Measurements from ENCODE around the gene AKR1C8. TPM values are rescaled to one million over a fixed set of nuclear protein-coding genes. Genes with fewer than 3 reads are reported as not detected.

AKR1C8 gene
- total RNA-seq, 2 experiments from 2014 or later = not detected

- no peak overlapping the region for H3K4me3 Mint-ChIP-seq
- intact Hi-C loops (cut with micrococcal nuclease) = no loop called here
- CTCF ChIA-PET = no interaction called here
Measured at GRCh38 chr10:5199398-5199797, 14.4 kb upstream of the AKR1C8 start.

GRCh38 chr10:5198386-5198785 is 13.4 kb upstream of the AKR1C8 start:
- DNase-seq (no peak), ATAC-seq (no peak)
- H3K27me3 Mint-ChIP-seq = peaks cover 3% of the 10 kb centered on the region
- ChIA-PET POLR2A (no interaction called here), CTCF (no interaction called here)
- H3K4me1 Mint-ChIP-seq (ENCODE audit: low read depth) = no peaks in the 10 kb centered on the region
- no peak overlapping the region for H3K27ac Mint-ChIP-seq
- H3K36me3 Mint-ChIP-seq (ENCODE audit: low read depth) = no peaks in the 10 kb centered on the region
- no peak for TF ChIP-seq CTCF (IDR thresholded peaks at IDR 0.05)
- intact Hi-C loops (cut with micrococcal nuclease) = no loop called here
- peaks cover 8% of the 10 kb centered on the region for H3K9me3 Mint-ChIP-seq
- no peak overlapping the region for H3K4me3 Mint-ChIP-seq

More at GRCh38 chr10:5199398-5199797, 14.4 kb upstream of the AKR1C8 start:
- no peak for DNase-seq
- Mint-ChIP-seq H3K27me3 (peaks cover 3% of the 10 kb centered on the region), H3K9me3 (peaks cover 8% of the 10 kb centered on the region), H3K4me1 (ENCODE audit: low read depth) (no peaks in the 10 kb centered on the region), H3K27ac (no peak overlapping the region), H3K36me3 (ENCODE audit: low read depth) (no peaks in the 10 kb centered on the region)
- no peak for ATAC-seq
- no peak for TF ChIP-seq CTCF (IDR thresholded peaks at IDR 0.05)
- POLR2A ChIA-PET = no interaction called here

GRCh38 chr10:5196702-5197113 is 11.8 kb upstream of the AKR1C8 start, which contains the start of gene AKR1C4:
Gene AKR1C4, plus strand, starts transcription at chr10:5196837. Its CDS starts 31 bp downstream, at chr10:5196868.
- no peaks in the 10 kb centered on the region for H3K36me3 Mint-ChIP-seq (ENCODE audit: low read depth)
- H3K9me3 Mint-ChIP-seq = no peaks in the 10 kb centered on the region

GRCh38 chr10:5195727-5196374 is 10.9 kb upstream of the AKR1C8 start:
- ATAC-seq (no peak), DNase-seq (no peak)
- intact Hi-C loops (cut with micrococcal nuclease) = no loop called here
- ChIA-PET CTCF (no interaction called here), POLR2A (no interaction called here)
- H3K27me3 Mint-ChIP-seq = peaks cover 3% of the 10 kb centered on the region
- TF ChIP-seq CTCF (IDR thresholded peaks at IDR 0.05) = no peak
- no peak overlapping the region for H3K4me3 Mint-ChIP-seq
- H3K9me3 Mint-ChIP-seq = no peaks in the 10 kb centered on the region
- no peak overlapping the region for H3K27ac Mint-ChIP-seq
- H3K4me1 Mint-ChIP-seq (ENCODE audit: low read depth) = no peaks in the 10 kb centered on the region
- H3K36me3 Mint-ChIP-seq (ENCODE audit: low read depth) = no peaks in the 10 kb centered on the region

More at GRCh38 chr10:5196702-5197113, 11.8 kb upstream of the AKR1C8 start, which contains the start of gene AKR1C4:
- Mint-ChIP-seq H3K4me3 (no peak within 1 kb of the TSS), H3K4me1 (ENCODE audit: low read depth) (no peaks in the 10 kb centered on the region), H3K27ac (no peak within 1 kb of the TSS), H3K27me3 (peaks cover 3% of the 10 kb centered on the region)
- ATAC-seq (no peak), DNase-seq (no peak)
- TF ChIP-seq CTCF (IDR thresholded peaks at IDR 0.05) = no peak
- intact Hi-C loops (cut with micrococcal nuclease) = no loop called here
- POLR2A ChIA-PET = no interaction called here
- CTCF ChIA-PET = no interaction called here

GRCh38 chr10:5194431-5194830 is 9.5 kb upstream of the AKR1C8 start:
- Mint-ChIP-seq H3K27ac (no peak overlapping the region), H3K27me3 (peaks cover 3% of the 10 kb centered on the region), H3K36me3 (ENCODE audit: low read depth) (no peaks in the 10 kb centered on the region), H3K9me3 (no peaks in the 10 kb centered on the region), H3K4me1 (ENCODE audit: low read depth) (no peaks in the 10 kb centered on the region), H3K4me3 (no peak overlapping the region)
- CTCF ChIA-PET = interaction anchor here (0.7 to 0.8 kb wide), 2 partner anchors 38 to 248 kb away, joined by 3 read pairs; no protein-coding TSS in a partner anchor
- TF ChIP-seq CTCF (IDR thresholded peaks at IDR 0.05) = no peak
- no peak for DNase-seq
- POLR2A ChIA-PET = no interaction called here
- intact Hi-C loops (cut with micrococcal nuclease) = no loop called here
- ATAC-seq = no peak
